GM12875 (cell line): Measurements from ENCODE around the gene GSTA1.
"Not testable (repeated sequence)": the region's sequence is repeated elsewhere in the genome, so short reads cannot be mapped to it uniquely, and the experiment has no call there.

Source experiments
- H3K4me3 ChIP-seq: one replicate; pipeline ENCODE4 v1.5.1; 2011; ENCODE audit warnings: low read depth, low read length, control low read depth
- CTCF ChIP-seq: IDR thresholded peaks from 2 replicates; pipeline ENCODE4 v1.5.1; 2011; ENCODE audit warnings: low read depth, mild to moderate bottlenecking, control low read depth, inconsistent platforms, low read length, moderate library complexity, borderline replicate concordance; ENCODE audit not compliant: insufficient read depth

The GSTA1 gene

DNA sequence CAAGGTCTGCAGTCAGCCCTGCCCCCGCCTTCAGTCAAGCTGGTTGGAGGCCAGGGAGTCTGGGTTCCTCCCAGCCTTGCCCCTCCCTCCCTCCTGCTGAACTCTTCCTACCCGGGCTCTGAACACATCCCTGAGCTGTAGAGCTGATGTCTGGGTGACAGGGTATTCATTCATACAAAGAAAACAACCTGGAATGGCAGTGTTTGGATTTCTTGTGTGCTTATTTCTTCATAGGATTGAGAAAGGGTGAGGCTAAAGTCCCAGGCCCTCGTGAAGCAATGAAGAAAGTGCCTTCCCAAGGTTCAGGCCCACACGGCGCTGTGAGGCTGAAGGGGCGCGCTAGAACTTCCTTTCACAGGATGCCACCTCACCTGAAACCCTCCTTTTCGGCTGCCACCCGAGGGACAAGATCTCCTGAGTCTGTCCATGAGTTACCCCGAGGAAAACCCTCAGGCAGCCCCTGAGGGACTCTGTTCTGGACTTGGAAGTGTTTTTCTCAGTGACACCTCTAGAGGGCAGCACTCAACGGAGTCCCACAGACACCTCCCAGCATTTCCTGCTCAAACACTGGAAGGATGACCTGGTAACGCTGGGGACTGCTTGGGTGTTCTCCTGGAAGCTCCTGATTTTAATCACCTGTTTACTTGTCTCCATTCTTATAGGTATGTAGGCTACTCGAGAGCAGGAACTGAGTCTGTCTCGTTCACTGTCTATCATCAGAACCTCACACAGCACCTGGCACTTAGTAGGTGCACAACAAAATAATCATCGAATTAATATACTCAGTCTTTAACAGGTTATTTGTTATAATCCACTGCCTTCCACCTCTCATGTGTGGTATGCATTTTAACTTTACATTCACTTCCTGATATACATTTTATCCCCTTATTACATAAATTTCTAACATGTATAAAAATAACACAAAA lies 11.8 kb upstream of the GSTA1 start:
- peak; percentile 67 for TF ChIP-seq CTCF
- H3K4me3 ChIP-seq, result no peak overlapping the region

DNA sequence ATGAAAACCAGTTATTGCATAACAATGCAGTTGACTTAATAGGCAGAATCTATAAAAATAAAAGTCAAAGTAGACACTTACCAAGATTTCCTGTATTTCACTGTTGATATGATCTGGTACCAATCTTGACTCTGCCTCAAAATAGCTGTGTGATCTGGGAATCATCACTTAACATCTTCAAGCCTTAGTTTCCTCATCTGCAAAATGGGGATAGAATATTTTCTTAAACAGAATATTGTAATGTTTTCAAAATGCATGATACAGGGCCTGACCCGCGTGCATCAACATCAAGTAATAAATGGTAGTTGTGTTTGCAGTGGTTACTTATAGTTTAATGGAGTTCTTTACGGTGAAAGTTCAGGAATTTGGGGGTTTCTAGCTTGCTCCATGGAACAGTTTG lies 10.9 kb upstream of the GSTA1 start:
- not testable (repeated sequence) for H3K4me3 ChIP-seq

DNA sequence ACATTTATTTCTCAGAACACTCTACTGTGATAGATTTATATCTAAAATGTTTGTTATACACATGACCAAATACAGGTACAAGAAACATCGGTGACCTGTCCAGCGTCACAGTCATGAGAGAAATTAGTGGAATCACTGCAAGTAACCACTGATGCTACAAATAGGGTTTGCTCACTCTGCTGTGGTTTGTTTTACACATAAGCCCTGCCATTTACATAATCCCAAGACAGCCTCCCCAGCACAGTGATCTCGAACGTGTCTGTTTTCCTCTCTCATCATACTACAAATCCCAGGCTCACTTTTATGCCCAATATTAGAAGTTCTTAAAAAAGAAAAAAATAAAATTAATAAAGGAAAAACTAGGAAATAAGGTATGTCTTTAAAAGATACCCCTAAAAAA lies 6.2 kb upstream of the GSTA1 start:
- not testable (repeated sequence) for H3K4me3 ChIP-seq

DNA sequence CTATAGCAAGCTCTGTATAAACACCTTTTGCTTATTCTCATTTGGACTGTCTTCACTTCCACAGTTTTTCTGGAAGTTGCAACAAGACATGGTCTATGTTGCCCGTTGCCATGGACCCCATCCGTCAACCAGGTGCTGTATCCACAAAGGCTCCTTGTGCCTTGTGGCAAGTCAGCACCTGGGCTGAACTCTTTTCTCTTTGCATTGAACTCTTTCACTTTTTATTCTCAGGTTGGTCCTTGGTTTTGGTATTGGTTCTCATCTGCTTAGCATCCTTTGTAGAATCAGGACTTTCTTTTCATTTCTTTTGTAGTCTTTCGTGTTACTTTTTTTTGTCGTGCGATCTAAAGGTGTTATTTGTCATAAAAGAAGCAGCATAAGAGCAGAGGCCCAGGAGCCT lies 5.0 kb upstream of the GSTA1 start:
- no peak overlapping the region for H3K4me3 ChIP-seq
- TF ChIP-seq CTCF, result no peak

GRCh38 chr6:52802806-52803205 lies 810 bp downstream of the GSTA1 start:
- no peak overlapping the region for H3K4me3 ChIP-seq
- no peak for TF ChIP-seq CTCF

- no peak overlapping the region for H3K4me3 ChIP-seq
- no peak for TF ChIP-seq CTCF
Measured at GRCh38 chr6:52801188-52801841, 2.3 kb downstream of the GSTA1 start.

GRCh38 chr6:52799272-52799671 lies 4.3 kb downstream of the GSTA1 start:
- H3K4me3 ChIP-seq, result not testable (repeated sequence)

DNA sequence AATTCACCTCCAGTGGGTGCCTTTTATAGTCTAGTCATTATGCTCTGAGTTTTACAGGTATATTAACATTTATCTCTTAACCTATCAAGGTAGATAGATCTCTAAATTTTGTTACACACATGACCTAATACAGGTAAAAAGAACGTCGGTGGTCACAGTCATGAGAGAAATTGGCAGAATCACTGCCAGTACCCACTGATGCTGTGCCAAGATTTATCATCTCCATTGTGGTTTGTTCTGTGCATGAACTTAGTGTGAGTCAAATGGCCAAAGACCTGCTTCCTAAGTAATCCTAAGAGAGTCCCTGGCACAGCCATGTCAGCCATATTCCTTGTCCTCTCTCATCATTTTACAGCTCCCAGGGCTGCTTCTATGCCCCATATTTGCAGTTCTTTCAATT lies 9.2 kb downstream of the GSTA1 start:
- not testable (repeated sequence) for H3K4me3 ChIP-seq

DNA sequence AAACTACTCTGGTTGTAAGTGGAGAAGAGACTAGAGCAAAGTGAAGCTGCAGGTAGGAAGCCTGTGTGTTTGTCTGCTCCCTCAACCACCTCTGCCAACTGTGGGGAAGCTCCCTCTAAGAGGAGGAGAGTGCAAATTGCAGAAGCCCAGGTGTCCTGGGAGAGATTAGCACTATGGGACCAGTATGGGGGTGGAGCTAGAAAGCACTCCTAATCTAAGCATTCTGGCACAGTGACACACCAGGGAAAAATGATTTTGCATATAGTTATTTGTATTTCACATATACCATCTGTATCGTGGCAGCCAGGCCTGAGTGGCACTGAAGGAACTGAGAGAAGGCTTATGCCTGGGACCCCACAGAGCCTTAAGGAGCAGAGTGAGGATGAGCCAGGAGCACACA lies 12.8 kb downstream of the GSTA1 start:
- TF ChIP-seq CTCF, result no peak
- H3K4me3 ChIP-seq, result no peak overlapping the region

GRCh38 chr6:52789658-52790057 lies 14.0 kb downstream of the GSTA1 start:
- not testable (repeated sequence) for H3K4me3 ChIP-seq
